ENCODE data around the gene BAIAP2L2.

The BAIAP2L2 gene

DNA sequence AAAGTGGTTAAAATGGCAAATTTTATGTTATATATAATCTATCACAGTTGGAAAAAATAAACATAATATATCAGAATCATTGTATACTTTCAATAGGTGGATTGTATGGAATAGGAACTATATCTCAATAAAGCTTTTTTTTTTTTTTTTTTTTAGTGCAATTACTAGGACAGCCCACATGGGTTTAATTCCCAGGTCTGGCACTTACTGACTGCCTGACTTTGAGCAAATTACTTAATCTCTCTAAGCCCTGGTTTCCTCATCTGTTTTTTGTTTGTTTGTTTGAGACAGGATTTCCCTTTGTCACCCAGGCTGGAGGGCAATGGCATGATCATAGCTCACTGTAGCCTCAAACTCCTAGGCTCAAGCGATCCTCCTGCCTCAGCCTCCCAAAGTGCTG lies 26.1 kb upstream of the BAIAP2L2 start:
- TF ChIP-seq, protein P1, sequence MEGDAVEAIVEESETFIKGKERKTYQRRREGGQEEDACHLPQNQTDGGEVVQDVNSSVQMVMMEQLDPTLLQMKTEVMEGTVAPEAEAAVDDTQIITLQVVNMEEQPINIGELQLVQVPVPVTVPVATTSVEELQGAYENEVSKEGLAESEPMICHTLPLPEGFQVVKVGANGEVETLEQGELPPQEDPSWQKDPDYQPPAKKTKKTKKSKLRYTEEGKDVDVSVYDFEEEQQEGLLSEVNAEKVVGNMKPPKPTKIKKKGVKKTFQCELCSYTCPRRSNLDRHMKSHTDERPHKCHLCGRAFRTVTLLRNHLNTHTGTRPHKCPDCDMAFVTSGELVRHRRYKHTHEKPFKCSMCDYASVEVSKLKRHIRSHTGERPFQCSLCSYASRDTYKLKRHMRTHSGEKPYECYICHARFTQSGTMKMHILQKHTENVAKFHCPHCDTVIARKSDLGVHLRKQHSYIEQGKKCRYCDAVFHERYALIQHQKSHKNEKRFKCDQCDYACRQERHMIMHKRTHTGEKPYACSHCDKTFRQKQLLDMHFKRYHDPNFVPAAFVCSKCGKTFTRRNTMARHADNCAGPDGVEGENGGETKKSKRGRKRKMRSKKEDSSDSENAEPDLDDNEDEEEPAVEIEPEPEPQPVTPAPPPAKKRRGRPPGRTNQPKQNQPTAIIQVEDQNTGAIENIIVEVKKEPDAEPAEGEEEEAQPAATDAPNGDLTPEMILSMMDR (IDR thresholded peaks at IDR 0.05; ENCODE audit: low read length, missing control alignments), result no peak
- DNase-seq (ENCODE audit: low read depth), result peak; percentile 12
- no peak overlapping the region for H3K4me3 ChIP-seq (replicated peaks; ENCODE audit: low read depth, low read length)

- H3K4me3 ChIP-seq (replicated peaks; ENCODE audit: low read depth, low read length), result no peak overlapping the region
- TF ChIP-seq, protein P1 (IDR thresholded peaks at IDR 0.05; ENCODE audit: low read length, missing control alignments), result no peak
- peak; percentile 85 for DNase-seq (ENCODE audit: low read depth)
Measured at GRCh38 chr22:38135133-38135706, 24.7 kb upstream of the BAIAP2L2 start.

DNA sequence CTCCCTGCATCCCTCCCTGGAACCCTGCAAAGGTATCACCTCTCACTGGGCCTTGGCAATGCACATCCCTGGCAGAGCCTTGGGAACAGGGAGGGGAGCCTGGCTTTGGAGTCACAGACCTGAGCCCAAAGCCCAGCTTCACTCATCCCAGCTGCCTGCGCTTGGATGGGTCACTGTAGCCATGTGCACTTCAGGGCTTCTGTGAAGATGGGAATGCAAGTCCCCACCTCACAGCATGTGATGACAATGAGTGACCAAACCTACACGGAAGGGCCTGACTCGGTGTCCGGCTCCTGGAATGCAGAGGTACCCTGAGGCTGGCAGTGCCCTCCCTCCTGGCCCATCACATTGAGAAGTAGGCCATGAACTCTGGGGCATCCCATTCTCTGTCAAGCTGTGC lies 22.8 kb upstream of the BAIAP2L2 start:
- H3K4me3 ChIP-seq (replicated peaks; ENCODE audit: low read depth, low read length), result no peak overlapping the region
- DNase-seq (ENCODE audit: low read depth), result no peak
- TF ChIP-seq, protein P1 (IDR thresholded peaks at IDR 0.05; ENCODE audit: low read length, missing control alignments), result no peak

GRCh38 chr22:38132794-38133193 lies 22.3 kb upstream of the BAIAP2L2 start:
- DNase-seq (ENCODE audit: low read depth), result no peak
- TF ChIP-seq, protein P1 (IDR thresholded peaks at IDR 0.05; ENCODE audit: low read length, missing control alignments), result no peak
- no peak overlapping the region for H3K4me3 ChIP-seq (replicated peaks; ENCODE audit: low read depth, low read length)

GRCh38 chr22:38132136-38132535 lies 21.7 kb upstream of the BAIAP2L2 start:
- DNase-seq (ENCODE audit: low read depth), result no peak
- no peak overlapping the region for H3K4me3 ChIP-seq (replicated peaks; ENCODE audit: low read depth, low read length)
- TF ChIP-seq, protein P1 (IDR thresholded peaks at IDR 0.05; ENCODE audit: low read length, missing control alignments), result no peak

DNA sequence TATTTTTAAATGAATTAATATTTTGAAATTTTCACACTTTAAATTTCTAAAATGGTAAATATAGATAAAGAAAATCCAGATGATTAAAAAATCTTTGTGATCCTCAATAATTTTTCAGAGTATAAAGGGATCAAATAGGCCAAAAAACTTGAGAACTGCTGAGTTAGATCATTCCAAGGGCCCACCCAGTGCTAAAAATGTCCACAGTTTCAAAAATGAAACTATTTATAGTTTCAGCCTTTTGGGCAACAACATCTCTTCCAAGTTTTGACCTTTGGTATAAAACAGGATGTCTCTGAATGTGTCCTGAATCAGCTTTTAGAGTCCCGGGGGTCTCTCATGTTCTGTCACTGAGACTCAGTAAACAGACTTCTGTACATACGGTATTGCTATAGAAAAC lies 20.9 kb upstream of the BAIAP2L2 start:
- DNase-seq (ENCODE audit: low read depth), result no peak
- TF ChIP-seq, protein P1 (IDR thresholded peaks at IDR 0.05; ENCODE audit: low read length, missing control alignments), result no peak
- H3K4me3 ChIP-seq (replicated peaks; ENCODE audit: low read depth, low read length), result no peak overlapping the region

- DNase-seq (ENCODE audit: low read depth), result no peak
- TF ChIP-seq, protein P1 (IDR thresholded peaks at IDR 0.05; ENCODE audit: low read length, missing control alignments), result no peak
- no peak overlapping the region for H3K4me3 ChIP-seq (replicated peaks; ENCODE audit: low read depth, low read length)
Measured at GRCh38 chr22:38129856-38130255, 19.4 kb upstream of the BAIAP2L2 start.

Measured in fibroblast of pulmonary artery (primary cell).